ENCODE results near the gene ADAMTS5.
A peak's percentile ranks its signal among the peaks of the same experiment; 100 is the strongest.

Gene ADAMTS5

GRCh38 chr21:26967062-26967913 lies at the start of gene ADAMTS5:
Gene ADAMTS5, minus strand, starts transcription at chr21:26967088. Its CDS starts 697 bp downstream, at chr21:26966391.
- peak within 1 kb of the TSS; percentile 60 for H3K4me3 ChIP-seq (replicated peaks; ENCODE audit: low read depth, low read length)
- TF ChIP-seq CTCF (IDR thresholded peaks at IDR 0.05; ENCODE audit: low read length, missing control alignments) = no peak
- peak; percentile 64 for DNase-seq (ENCODE audit: low read depth)

- no peak for TF ChIP-seq CTCF (IDR thresholded peaks at IDR 0.05; ENCODE audit: low read length, missing control alignments)
- no peak overlapping the region for H3K4me3 ChIP-seq (replicated peaks; ENCODE audit: low read depth, low read length)
- DNase-seq (ENCODE audit: low read depth) = no peak
These were observed 34.6 kb upstream of the ADAMTS5 start for GRCh38 chr21:27001526-27001925.

- no peak for DNase-seq (ENCODE audit: low read depth)
- no peak for TF ChIP-seq CTCF (IDR thresholded peaks at IDR 0.05; ENCODE audit: low read length, missing control alignments)
- no peak overlapping the region for H3K4me3 ChIP-seq (replicated peaks; ENCODE audit: low read depth, low read length)
These were observed 16.7 kb upstream of the ADAMTS5 start for GRCh38 chr21:26983576-26983975.

- no peak for TF ChIP-seq CTCF (IDR thresholded peaks at IDR 0.05; ENCODE audit: low read length, missing control alignments)
- no peak for DNase-seq (ENCODE audit: low read depth)
- no peak overlapping the region for H3K4me3 ChIP-seq (replicated peaks; ENCODE audit: low read depth, low read length)
These were observed 15.9 kb upstream of the ADAMTS5 start for GRCh38 chr21:26982767-26983166.

GRCh38 chr21:26977746-26978145 lies 10.9 kb upstream of the ADAMTS5 start:
- DNase-seq (ENCODE audit: low read depth) = no peak

GRCh38 chr21:26973226-26973625 lies 6.3 kb upstream of the ADAMTS5 start:
- no peak for TF ChIP-seq CTCF (IDR thresholded peaks at IDR 0.05; ENCODE audit: low read length, missing control alignments)
- no peak for DNase-seq (ENCODE audit: low read depth)
- no peak overlapping the region for H3K4me3 ChIP-seq (replicated peaks; ENCODE audit: low read depth, low read length)

More at GRCh38 chr21:26977746-26978145, 10.9 kb upstream of the ADAMTS5 start:
- no peak for TF ChIP-seq CTCF (IDR thresholded peaks at IDR 0.05; ENCODE audit: low read length, missing control alignments)
- no peak overlapping the region for H3K4me3 ChIP-seq (replicated peaks; ENCODE audit: low read depth, low read length)

GRCh38 chr21:26972192-26972591 lies 5.3 kb upstream of the ADAMTS5 start:
- no peak for TF ChIP-seq CTCF (IDR thresholded peaks at IDR 0.05; ENCODE audit: low read length, missing control alignments)
- H3K4me3 ChIP-seq (replicated peaks; ENCODE audit: low read depth, low read length) = no peak overlapping the region
- DNase-seq (ENCODE audit: low read depth) = no peak

Data from fibroblast of pulmonary artery (primary cell).